HG02642 (cell line): ENCODE results near the gene CACNG6.
"Not testable (repeated sequence)": the region's sequence is repeated elsewhere in the genome, so short reads cannot be mapped to it uniquely, and the experiment has no call there.

Experiments
- ATAC-seq: cut with Tn5 transposase; IDR thresholded peaks from one replicate; pipeline ENCODE4 v1.9.1; 2021; ENCODE audit warnings: mild to moderate bottlenecking; ENCODE audit not compliant: unreplicated experiment, poor library complexity

Gene CACNG6

DNA sequence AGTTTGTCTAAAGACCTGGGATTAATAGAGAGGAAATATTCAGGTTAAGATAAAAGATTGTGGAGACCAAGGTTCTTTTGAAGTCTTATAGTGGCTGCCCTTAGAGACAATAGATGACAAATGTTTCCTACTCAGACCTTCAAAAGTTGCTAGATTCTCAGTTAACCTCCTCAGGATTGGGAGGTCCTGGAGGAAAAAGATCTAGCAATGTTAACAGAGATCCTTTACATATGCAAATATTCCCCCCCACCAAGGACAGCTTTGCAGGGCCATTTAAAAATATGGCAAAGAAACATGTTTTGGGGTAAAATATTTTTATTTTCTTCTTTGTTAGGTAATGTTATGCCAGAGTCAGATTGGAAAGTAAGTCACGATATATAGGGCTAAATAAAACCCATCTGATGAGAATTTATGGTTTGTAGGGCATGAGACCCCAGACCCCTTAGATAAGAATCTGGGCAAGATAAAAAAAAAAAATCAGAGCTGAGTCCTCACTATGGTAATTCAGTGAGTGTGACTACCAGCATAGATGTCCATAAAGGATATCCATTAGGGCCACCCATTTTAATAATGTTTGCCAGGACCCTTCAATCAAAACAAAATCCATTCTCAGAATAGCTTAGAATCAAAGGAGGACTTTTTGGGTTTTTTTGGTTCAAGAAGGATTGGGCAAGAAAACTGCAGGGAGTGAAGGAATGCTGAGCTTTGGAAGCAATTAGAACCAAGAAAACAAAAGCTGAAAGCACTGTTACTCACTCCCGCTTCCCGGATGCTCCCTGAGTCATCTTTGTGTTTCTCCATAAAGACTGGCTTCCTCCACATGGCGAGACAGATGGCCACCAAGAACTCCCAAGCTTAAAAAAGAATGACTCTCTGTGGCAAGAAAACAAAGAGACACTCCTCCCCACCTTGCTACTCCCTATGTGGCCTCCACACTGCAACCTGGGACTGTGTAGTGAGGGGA, 44.1 kb downstream of the CACNG6 start:
- no peak for ATAC-seq

DNA sequence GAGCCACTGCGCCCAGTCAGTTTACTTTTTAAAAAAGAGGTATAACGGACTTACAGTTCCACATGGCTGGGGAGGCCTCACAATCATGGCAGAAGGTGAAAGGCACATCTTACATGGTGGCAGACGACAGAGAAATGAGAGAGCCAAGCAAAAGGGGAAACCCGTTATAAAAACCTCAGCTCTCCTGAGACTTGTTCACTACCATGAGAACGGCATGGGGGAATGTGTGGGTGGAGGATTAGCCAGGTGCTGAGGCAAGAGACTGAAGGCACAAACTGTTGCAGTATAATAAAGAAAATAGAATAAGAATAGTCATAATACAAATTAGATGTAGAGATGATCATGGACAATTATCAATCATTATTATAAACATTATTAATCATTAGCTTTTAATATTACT, 45.1 kb downstream of the CACNG6 start:
- ATAC-seq: not testable (repeated sequence)

DNA sequence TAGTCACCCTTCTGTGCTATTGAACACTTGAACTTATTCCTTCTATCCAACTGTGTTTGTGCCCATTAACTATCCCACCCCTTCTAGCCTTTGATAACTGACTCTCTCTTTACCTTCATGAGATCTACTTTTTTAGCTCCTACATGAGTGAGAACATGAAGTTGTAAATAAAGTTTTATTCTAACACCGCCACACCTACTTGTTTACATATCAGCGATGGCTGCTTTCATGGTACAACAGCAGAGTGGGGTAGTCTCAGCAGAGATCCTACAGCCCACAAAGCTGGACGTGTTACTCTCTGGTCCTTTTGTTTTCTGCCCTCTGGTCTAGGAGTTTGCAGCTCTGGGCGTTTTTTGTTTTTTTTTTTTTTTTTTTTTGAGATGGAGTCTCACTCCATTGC, 48.6 kb downstream of the CACNG6 start:
- ATAC-seq: no peak

DNA sequence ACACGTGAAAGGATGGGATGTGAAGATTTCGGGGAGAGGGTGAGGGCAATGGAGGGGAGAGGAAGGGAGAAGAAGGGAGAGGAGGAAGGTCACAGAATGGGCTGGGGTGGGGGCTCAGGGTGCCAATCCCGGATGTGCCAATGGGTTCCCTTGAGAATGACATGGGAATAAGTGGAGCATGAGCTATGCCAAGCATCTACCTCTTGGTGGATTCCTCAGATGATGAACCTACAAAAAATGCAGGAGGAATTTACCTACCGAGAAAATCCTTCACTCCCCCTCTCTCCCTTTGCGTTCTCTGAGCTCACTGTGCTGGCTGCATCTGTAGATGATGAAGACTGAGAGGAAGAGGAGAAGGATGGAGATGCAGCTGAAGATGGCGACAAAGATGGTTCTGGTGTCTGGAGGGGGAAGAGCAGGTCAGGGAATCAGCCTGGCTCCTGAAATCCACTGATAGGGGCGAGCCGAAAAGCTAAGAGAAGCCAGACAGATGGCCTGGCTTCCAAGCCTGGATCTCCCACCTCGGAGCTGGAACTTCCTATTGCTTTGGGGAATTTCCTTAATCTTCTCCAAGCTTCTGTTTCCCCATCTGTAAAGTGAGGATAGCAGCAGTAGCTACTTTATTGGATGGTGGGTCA, 50.7 kb downstream of the CACNG6 start:
- ATAC-seq: no peak

GRCh38 chr19:54042989-54043388, 51.6 kb downstream of the CACNG6 start:
- ATAC-seq: no peak

- ATAC-seq: no peak
Observed at GRCh38 chr19:54045771-54046170, 54.3 kb downstream of the CACNG6 start.

- no peak for ATAC-seq
Observed at GRCh38 chr19:54047616-54048015, 56.2 kb downstream of the CACNG6 start.
